Ovary (tissue), 9 donors: ENCODE results near the gene DIAPH3. TPM values are rescaled to one million over a fixed set of nuclear protein-coding genes. Genes with fewer than 3 reads are reported as not detected.

Experiments
- DNase-seq, 5 donors: peaks; one replicate each; pipeline ENCODE4 v3.0.0-alpha.2; 2019 to 2020
- H3K27ac ChIP-seq, 2 donors: fragments of 200-600 bp; one replicate each; pipeline versions ENCODE4 v1.5.1 to v1.8.0; 2019 to 2022
- H3K27me3 ChIP-seq: fragments of 200-600 bp; one replicate; pipeline ENCODE4 v1.8.0; 2022
- H3K36me3 ChIP-seq: fragments of 200-600 bp; sonication (generic); one replicate; pipeline ENCODE4 v1.5.1; 2019
- H3K4me1 ChIP-seq: one replicate; pipeline ENCODE4 v1.8.1; 2013; ENCODE audit warnings: mild to moderate bottlenecking, moderate library complexity; ENCODE audit not compliant: insufficient read depth
- H3K4me3 ChIP-seq: fragments of 200-600 bp; sonication (generic); one replicate; pipeline ENCODE4 v1.5.1; 2017
- H3K9me3 ChIP-seq, 2 donors: fragments of 200-600 bp in 1 of 2; sonication (generic) in 1 of 2; one replicate each; pipeline versions ENCODE4 v1.5.1 to v1.8.1; 2013 to 2019; ENCODE audit warnings: mild to moderate bottlenecking in 1 of 2, moderate library complexity in 1 of 2
- EP300 ChIP-seq: sonication (generic); formaldehyde crosslinking; IDR thresholded peaks from one replicate; pipeline ENCODE4 v1.6.1; 2017; ENCODE audit warnings: antibody characterized with exemption
- POLR2A ChIP-seq: fragments of 450-650 bp; IDR thresholded peaks from one replicate; pipeline ENCODE4 v1.6.1; 2017; ENCODE audit warnings: antibody characterized with exemption, mild to moderate bottlenecking, moderate library complexity
- WGBS, 3 donors: extraction: QIAGEN DNeasy Blood & Tissue Kit in 1 of 3; methylation state at CpG; one replicate each; pipeline versions ENCODE4 v1.1.5 to v1.1.7; 2013 to 2017; 5-methylcytosine and 5-hydroxymethylcytosine counted together
- intact Hi-C, 4 donors: fragments of 100-400 bp; cut with DNase I; formaldehyde crosslinking; loops; one replicate each; pipeline versions ENCODE4 v1.11.0 to v1.15.1; 2022 to 2023
- polyA plus RNA-seq, 2 donors: library from polyadenylated mRNA; stranded (reverse); fragments of 200-250 nt in 1 of 2; fragments of 350-450 nt in 1 of 2; fragmentation: Illumina TruSeq in 1 of 2; extraction: RNeasy Lipid Tissue Mini Kit (QIAGEN cat#74804) in 1 of 2; gene quantifications; one replicate each; pipeline ENCODE4 v1.2.3, GENCODE V29; 2013 to 2014
- total RNA-seq, 7 donors: library from RNA; depleted of rRNA in 2 of 7; stranded (reverse); fragments of >200 nt in 2 of 7; fragmentation: NEBNext Ultra II Directional in 3 of 7; extraction: Animal tissue kit (Norgen Biotek cat#: 25700) in 3 of 7; gene quantifications; one replicate each; pipeline versions ENCODE4 v1.1.0 to v1.2.4, GENCODE V29; 2016 to 2023
- TF ChIP-seq, protein P1 (sequence below), 3 donors: fragments of 450-650 bp in 2 of 3; fragments of 200-600 bp in 1 of 3; IDR thresholded peaks; one replicate each; pipeline versions ENCODE4 v1.5.1 to v1.8.0; 2016 to 2022; ENCODE audit warnings: antibody characterized with exemption in 3 of 3, mild to moderate bottlenecking in 1 of 3
- donor health status: DM: no; HTN: no; CAD: no; lungs with moderate emphysema.
- donor health status: DM: no; HTN: no; CAD: no.
- donor health status: Bipolar disorder and iron deficiency.
- donor health status: DM: yes; HTN: yes; CAD: no.
- donor health status: DM: no; HTN: no; CAD: no.
- donor health status: DM: yes; HTN: yes; CAD: no.

DIAPH3 gene
- total and polyA plus RNA-seq, 9 donors, result 0.13 to 2.6 (median 0.40) TPM; not detected in 1

DNA sequence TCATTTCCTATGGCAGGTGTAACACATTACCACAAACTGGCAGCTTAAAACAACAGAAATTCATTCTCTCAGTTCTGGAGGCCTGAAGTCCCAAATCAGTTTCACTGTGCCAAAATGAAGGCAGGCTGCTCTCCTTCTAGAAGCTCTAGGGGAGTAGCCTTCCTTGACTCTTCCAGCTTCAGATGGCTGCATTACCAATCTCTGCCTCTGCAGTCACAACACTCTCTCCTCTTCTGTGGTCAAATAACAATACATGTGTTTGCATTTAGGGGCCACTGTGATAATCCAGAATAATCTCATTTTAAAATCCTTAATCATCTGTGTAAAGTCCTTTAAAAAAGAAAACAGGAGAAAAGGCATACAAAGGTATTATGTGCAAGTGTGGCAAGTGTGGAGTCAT is 7.8 kb downstream of the DIAPH3 start:
- Histone ChIP-seq H3K4me1 (no peaks in the 10 kb centered on the region), H3K27me3 (no peaks in the 10 kb centered on the region), H3K36me3 (no peaks in the 10 kb centered on the region), H3K9me3 (no peaks in the 10 kb centered on the region), H3K4me3 (no peak overlapping the region), H3K27ac (no peak overlapping the region)
- TF ChIP-seq EP300 (no peak), POLR2A (no peak)
- TF ChIP-seq, protein P1, sequence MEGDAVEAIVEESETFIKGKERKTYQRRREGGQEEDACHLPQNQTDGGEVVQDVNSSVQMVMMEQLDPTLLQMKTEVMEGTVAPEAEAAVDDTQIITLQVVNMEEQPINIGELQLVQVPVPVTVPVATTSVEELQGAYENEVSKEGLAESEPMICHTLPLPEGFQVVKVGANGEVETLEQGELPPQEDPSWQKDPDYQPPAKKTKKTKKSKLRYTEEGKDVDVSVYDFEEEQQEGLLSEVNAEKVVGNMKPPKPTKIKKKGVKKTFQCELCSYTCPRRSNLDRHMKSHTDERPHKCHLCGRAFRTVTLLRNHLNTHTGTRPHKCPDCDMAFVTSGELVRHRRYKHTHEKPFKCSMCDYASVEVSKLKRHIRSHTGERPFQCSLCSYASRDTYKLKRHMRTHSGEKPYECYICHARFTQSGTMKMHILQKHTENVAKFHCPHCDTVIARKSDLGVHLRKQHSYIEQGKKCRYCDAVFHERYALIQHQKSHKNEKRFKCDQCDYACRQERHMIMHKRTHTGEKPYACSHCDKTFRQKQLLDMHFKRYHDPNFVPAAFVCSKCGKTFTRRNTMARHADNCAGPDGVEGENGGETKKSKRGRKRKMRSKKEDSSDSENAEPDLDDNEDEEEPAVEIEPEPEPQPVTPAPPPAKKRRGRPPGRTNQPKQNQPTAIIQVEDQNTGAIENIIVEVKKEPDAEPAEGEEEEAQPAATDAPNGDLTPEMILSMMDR (IDR thresholded peaks at IDR 0.05), result no peak
- DNase-seq, result no peak
- intact Hi-C loops, result no loop called here

DNA sequence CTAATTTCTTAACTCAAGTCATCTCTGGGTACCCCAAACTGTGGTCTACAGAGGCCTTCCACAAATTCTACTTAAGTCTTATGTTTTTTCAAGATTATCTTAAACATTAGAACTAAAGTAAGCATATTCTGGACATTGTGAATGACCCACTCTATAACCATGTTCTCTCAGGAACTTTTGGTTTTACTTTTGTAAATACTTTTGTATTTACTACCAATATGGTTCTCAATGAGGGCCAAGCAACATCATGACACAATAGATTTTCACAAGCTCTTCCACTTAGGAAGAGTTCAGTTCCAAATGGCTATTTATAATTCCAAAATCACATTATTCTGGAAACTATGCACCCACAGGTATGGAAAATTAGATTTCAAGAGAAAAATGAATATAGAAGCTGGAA is 10.8 kb downstream of the DIAPH3 start:
- DNase-seq, result no peak
- TF ChIP-seq POLR2A (no peak), EP300 (no peak)
- TF ChIP-seq, protein P1 (IDR thresholded peaks at IDR 0.05), result no peak
- Histone ChIP-seq H3K4me1 (no peaks in the 10 kb centered on the region), H3K27ac (no peak overlapping the region), H3K36me3 (no peaks in the 10 kb centered on the region), H3K9me3 (no peaks in the 10 kb centered on the region), H3K27me3 (no peaks in the 10 kb centered on the region), H3K4me3 (no peak overlapping the region)
- intact Hi-C loops, result no loop called here

- Histone ChIP-seq H3K27me3 (no peaks in the 10 kb centered on the region), H3K27ac (no peak overlapping the region), H3K4me1 (no peaks in the 10 kb centered on the region), H3K4me3 (no peak overlapping the region), H3K9me3 (no peaks in the 10 kb centered on the region), H3K36me3 (no peaks in the 10 kb centered on the region)
- intact Hi-C loops, result no loop called here
- no peak for TF ChIP-seq POLR2A
- TF ChIP-seq, protein P1 (IDR thresholded peaks at IDR 0.05), result no peak
- no peak for TF ChIP-seq EP300
- DNase-seq, result no peak
These were observed 11.6 kb downstream of the DIAPH3 start for GRCh38 chr13:60152114-60152513.

GRCh38 chr13:60150538-60150937 is 13.2 kb downstream of the DIAPH3 start:
- H3K4me3 ChIP-seq, result no peak overlapping the region
- DNase-seq, result no peak
- H3K27me3 ChIP-seq, result no peaks in the 10 kb centered on the region
- H3K36me3 ChIP-seq, result no peaks in the 10 kb centered on the region
- H3K27ac ChIP-seq, result no peak overlapping the region
- TF ChIP-seq, protein P1 (IDR thresholded peaks at IDR 0.05), result no peak
- TF ChIP-seq EP300 (no peak), POLR2A (no peak)
- intact Hi-C loops, result no loop called here
- no peaks in the 10 kb centered on the region for H3K9me3 ChIP-seq
- WGBS, 3 donors, result 93 to 95% (median 95%) methylated on average over 2 of the region's 2 CpGs
- H3K4me1 ChIP-seq, result no peaks in the 10 kb centered on the region

DNA sequence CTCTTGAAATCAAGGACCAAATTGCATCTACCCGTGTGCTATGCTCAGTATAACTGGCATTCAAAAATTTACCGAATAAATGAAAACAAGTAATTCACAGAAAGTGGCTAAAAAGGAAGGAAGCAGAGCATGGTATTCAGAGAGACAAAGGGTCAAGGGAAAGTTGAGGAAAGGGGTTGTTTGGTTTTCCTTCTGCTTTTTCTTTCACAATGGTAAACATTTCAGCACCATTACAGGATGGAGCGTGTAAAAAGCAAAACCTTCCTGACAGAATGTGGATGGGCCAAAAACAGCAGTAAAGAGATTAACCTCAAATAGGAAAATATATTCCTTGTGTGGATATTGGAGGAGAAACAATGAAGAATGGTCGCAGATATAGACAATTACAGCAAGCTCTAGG is 14.8 kb downstream of the DIAPH3 start:
- Histone ChIP-seq H3K36me3 (no peaks in the 10 kb centered on the region), H3K4me3 (no peak overlapping the region), H3K27ac (no peak overlapping the region), H3K9me3 (no peaks in the 10 kb centered on the region), H3K4me1 (no peaks in the 10 kb centered on the region), H3K27me3 (no peaks in the 10 kb centered on the region)
- no peak for DNase-seq
- 9 to 52% (median 20%) methylated on average over 4 of the region's 4 CpGs for WGBS, 3 donors
- no peak for TF ChIP-seq EP300
- TF ChIP-seq, protein P1 (IDR thresholded peaks at IDR 0.05), result no peak
- no peak for TF ChIP-seq POLR2A
- intact Hi-C loops, result no loop called here
